Stimulated activated CD4-positive, alpha-beta T cell treated with anti-CD3 and anti-CD28 coated beads, Interleukin-4, amount 100 ng/mL, for 24 hours (primary cell): ENCODE measurements around the gene PEAK1.

Experiments used
- DNase-seq: peaks from one replicate; pipeline ENCODE4 v3.0.0-alpha.2; 2020

The PEAK1 gene

GRCh38 chr15:77123854-77124253 lies 296.1 kb downstream of the PEAK1 start:
- no peak for DNase-seq

DNA sequence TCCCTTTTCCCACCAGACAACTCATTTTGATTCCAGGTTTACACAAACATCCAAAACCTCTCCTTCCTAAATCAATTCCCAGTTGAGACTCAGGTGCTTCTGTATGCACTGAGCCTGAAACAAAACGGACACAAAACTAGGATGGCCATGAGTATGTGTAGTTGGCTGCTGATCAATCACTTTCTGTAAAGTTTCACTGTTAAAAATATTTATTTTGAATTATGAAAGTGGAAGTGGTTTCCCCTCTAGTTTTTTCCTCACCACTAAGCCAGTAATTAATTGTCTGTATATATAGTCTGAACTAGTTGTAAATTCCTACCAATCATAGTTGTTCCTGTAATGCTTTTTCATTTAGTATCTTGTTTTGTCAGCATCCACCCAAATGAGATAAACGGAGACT lies 297.3 kb downstream of the PEAK1 start:
- DNase-seq = no peak

GRCh38 chr15:77121599-77121998 lies 298.3 kb downstream of the PEAK1 start:
- no peak for DNase-seq

DNA sequence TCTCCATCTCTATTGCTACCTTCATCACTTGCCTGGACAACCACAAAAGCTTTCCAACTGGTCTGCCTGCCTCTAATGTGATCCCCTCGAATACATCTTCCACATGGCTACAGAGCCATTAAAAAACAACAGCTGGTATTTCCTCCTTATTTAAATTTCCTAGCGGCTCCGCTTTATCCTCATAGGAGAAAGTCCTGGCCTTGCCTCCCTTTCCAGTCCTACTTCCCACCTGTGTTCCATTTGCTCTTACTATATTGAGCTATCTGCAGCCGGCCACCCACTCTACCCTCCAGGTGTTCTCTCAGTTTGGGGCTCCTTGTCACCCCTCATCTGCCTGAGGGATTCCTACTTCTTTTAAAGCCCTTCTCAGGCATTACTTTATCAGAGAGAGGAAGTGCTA lies 299.3 kb downstream of the PEAK1 start:
- no peak for DNase-seq

DNA sequence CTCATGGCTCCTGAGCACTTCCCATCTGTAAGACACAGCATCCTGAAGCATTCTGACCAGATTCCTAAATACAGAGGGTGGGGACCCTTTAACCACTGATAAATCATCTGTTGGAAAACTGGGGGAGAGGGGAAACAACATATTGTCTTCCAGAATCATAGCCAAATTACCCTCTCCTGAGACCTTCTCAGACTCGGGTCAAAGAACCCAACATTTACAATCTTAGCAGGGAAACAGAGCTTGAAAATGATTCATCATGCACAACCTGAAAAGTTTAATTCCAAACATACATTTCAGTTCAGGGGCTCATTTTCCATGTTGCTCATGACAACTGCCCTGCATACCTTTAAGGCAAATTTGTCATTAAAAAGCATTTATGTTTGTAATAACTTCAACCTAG lies 300.5 kb downstream of the PEAK1 start:
- no peak for DNase-seq

- peak; percentile 40 for DNase-seq
Measured at GRCh38 chr15:77118882-77119321, 301.0 kb downstream of the PEAK1 start.

GRCh38 chr15:77115179-77115578 lies 304.7 kb downstream of the PEAK1 start:
- DNase-seq = no peak

DNA sequence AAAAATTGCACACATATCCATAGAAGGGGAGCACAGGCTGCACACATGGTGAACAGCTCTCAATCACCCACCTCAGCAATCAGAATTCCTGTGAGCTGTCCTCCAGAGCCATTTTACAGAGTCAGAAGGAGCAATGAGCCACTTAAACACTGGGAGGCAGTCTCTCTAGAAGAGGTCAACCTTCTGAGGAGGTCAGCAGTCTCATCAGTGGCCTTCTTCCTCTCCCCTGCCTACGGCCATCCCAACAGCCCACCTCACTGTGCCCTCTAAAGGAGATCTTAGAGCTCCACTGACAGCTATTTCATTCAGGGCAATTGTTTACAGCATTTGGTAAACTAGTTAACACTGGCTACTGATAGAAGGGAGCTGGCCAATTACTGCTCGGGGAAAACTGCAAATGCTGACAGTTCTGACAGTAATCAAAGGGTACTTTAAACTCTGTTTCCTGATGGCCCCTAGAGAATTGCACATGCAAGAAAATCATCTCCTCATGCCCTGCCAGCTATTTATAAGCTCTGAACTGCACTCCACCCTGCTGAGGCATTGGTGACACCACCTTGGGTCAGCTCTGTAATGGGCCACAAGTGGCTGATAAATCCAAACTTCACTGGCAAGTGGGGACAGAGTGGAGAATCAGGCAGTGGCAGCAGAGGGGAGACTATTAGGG lies 306.9 kb downstream of the PEAK1 start:
- DNase-seq = no peak

DNA sequence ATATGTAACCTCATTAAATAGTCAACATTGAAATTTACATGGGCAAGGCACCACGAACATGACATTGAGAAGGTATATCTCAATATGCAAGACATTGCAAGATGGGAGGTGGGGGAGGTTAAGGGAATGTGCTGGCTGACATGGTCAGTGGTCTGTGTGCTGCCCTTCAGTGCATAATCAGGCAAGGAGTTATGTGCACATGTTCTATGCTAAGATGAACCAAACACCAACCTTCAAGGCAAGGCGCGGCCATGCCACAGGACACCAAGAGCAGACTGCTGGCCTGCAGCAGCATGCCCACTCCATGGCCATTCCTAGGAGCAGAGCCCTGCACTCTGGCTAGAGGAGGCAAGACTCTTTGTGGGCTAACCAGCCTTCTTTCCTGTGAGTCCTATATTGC lies 308.1 kb downstream of the PEAK1 start:
- no peak for DNase-seq

DNA sequence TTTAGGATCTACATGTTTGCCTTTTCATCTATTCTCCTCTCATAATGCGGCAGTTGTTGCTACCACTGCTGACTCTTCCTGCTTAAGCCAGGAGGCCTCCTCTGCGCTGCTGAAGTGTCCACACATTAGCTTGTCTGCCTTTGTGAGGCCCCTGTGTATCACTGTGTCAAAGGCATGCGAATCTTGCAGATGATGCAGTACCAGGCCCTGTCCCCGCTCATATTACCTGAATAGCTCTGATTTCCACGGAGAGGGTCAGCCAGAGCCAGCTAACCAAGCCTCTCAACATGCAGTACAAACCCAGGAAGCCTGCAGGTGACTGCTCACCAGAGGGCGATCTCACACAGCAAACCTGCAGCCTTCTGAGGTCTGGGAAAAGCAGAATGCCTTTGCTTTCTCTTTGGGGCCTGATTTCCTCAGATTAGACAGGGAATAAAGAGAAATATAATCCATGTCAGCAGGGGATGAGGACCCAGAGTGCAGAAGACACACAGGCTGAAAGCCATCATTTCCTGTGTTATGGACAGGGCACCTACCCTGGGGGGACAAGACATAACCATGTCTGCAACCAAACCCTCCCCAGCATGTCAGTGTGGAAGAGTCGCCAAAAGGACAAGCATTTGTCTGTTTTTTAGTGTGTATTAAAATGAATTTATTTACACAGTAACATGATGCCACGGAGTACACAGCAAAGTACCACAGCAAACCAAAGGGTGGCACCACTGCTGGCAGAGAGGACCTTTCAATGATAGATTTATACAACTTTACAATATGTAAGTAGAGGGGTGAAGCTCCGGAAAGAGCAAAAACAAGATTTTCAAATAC lies 312.2 kb downstream of the PEAK1 start:
- DNase-seq = peak; percentile 38

- DNase-seq = no peak
Measured at GRCh38 chr15:77107068-77107467, 312.8 kb downstream of the PEAK1 start.

GRCh38 chr15:77104155-77104554 lies 315.7 kb downstream of the PEAK1 start:
- no peak for DNase-seq

DNA sequence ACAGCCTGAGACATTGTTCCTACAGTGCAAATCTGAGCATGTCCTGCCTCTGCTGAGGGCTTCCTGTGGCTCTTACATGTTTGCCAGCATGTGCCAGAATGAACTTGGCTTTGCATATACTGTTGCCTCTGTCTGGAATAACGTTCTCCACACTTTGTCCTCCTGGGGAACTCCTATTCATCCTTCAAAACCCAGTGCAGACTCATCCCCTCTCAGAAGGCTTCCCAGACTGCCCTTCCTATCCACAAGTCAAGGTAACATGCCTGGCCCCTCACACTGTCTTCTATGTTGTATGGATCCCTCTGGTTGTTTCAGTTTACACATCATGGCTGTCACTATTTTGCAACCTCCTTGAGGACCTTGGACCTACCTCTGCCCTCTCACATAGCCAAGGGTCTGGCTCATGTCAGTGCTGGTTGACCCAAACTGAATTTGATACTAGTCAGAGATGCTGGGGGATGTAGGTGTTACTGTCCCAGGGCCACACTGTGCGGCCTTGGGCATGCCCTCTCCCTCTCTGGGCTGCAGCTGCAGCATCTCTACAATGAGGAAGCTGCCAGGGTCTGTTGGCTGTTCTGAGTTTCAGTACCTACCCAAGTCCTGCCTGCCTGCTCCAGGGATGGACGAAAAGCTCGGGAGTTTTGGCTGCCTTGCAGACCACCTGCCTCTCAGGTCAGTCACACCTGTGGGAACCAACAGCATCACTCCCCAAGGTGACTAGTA lies 320.0 kb downstream of the PEAK1 start:
- no peak for DNase-seq

DNA sequence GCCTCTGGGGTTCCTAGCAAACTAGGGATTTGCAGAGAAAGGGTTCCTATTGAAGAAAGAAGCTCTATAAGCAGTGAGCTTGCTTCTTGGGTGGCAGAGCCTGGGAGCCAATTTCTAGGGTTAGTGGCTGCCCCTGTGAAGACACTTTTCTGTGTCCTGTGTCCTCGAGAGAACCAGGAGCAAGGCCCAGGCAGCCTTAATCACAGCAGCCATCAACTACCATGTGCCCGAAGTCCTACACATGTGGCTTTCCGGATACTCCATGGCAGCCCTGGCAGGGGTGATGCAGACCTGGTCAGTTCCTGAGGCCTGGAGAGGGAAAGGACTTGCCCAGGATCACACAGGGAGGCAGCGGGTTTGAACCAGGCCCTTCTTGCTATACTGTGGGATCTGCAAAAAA lies 321.3 kb downstream of the PEAK1 start:
- DNase-seq = no peak

GRCh38 chr15:77097921-77098320 lies 322.0 kb downstream of the PEAK1 start:
- DNase-seq = no peak

DNA sequence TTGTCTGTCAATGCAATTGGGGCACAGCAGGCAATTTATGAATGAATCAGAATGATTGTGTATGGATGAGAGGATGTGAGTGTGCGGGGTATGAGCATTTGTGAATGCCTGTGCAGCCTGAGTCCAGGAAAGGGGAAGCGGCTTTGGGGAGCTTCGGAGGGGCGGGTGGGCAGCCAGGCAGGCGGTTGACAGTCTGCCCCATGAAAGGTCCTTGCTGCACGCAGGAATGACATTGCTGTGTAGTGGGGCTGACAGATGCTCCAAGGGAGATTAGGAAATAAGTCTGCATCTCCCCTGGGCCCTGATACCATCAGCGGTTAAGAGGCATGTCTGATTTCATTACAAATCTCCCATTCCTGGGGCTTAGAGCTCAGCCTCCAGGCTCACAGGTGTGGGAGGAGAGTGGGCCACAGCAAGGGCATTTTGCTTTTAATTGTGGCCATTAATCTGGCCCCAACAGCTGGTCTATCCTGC lies 322.6 kb downstream of the PEAK1 start:
- DNase-seq = no peak

GRCh38 chr15:77096541-77096940 lies 323.4 kb downstream of the PEAK1 start:
- DNase-seq = no peak

DNA sequence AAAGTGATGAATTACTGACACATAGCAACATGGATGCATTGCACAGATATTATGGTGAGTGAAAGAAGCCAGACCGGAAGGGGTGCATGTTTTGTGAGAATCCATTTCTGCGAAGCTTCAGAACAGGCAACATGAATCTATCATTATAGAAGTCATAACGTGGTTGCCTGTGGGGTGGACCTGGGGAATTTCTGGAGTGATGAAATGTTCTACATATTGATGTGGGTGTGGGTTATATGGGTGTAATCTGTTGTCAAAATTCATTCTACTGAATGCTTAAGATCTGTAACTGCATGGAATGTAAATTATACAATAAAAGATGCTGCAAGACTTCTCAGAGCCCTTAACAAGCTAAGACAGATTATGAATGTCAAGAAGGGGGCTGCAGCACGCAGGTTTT lies 323.8 kb downstream of the PEAK1 start:
- DNase-seq = no peak

GRCh38 chr15:77094397-77095030 lies 325.4 kb downstream of the PEAK1 start:
- no peak for DNase-seq

DNA sequence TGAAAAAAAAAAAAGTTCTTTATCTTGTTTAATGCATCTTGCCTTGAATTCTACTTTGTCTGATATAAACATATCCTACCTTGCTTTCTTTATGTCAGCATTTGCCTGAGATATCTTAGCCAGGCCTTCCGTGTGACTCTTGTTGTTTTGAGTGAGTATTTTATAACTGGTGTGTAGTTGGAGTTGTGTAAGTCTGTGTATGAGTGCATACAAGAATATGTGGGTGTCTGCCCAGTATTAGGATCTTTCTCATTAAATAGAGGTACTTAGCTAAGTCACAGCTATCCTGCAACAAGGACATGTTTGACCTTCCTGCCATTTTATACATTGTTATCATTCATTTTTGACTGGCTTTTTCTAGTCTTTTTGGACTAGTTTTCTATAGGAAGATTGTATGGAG lies 326.5 kb downstream of the PEAK1 start:
- DNase-seq = no peak

GRCh38 chr15:77091097-77091496 lies 328.8 kb downstream of the PEAK1 start:
- DNase-seq = no peak

DNA sequence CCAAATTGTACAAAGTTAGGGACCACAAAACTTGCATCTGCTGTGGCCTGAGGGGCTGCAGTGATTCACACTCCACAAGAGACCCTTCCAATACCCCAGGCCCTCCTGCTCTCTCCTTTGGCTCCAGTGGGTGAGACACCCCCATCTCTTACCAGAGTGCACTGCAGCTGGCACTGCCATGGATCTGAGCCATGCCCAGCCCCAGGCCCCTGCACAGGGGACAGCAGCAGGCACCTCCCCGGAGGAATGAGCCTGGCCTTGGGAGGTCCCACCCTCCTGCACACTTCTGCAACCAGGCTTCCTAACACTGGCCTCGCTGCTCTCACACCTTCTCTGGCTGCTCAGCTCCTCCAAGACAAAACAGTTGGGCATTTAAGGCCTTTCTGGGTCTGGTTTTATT lies 332.7 kb downstream of the PEAK1 start:
- no peak for DNase-seq

DNA sequence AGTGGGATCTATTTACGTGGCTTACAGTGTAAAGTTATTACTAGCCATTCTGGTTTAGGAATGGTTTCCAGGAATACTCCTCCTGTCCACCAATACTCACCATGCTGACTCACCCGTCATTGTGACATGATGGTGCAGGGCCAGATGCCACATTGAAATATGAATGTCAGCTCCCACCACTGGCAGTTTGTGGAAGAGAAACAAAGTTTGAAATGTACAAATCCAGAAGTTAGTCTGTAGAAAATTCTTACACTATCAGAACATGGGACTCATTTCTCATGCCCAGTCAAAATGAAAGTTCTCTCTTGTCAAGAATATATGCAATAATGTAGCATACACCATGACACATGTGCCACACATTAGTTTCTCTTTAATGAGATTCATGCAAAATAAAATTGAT lies 334.6 kb downstream of the PEAK1 start:
- DNase-seq = no peak
